Heart right ventricle (tissue), 16 donors: Measurements from ENCODE around the gene KCNC1. TPM values are rescaled to one million over a fixed set of nuclear protein-coding genes. Genes with fewer than 3 reads are reported as not detected.

Experiments
- ATAC-seq, 8 donors: fragments of 200-7000 bp; cut with Tn5 transposase; one replicate each; pipeline ENCODE4 v1.9.1; 2020; ENCODE audit warnings: mild to moderate bottlenecking in 8 of 8, moderate library complexity in 8 of 8, moderate number of reproducible peaks in 1 of 8
- DNase-seq, 2 donors: peaks; one replicate each; pipeline ENCODE4 v3.0.0-alpha.2; 2020
- H3K27ac ChIP-seq, 10 donors: fragments of 200-600 bp; sonication (generic) in 2 of 10; one replicate each; pipeline versions ENCODE4 v1.5.0 to v1.8.0; 2020 to 2022; ENCODE audit warnings: mild to moderate bottlenecking in 3 of 10
- H3K27me3 ChIP-seq, 7 donors: fragments of 200-600 bp; one replicate each; pipeline ENCODE4 v1.8.0; 2021 to 2022; ENCODE audit warnings: mild to moderate bottlenecking in 2 of 7
- H3K36me3 ChIP-seq, 9 donors: fragments of 200-600 bp; sonication (generic) in 1 of 9; one replicate each; pipeline versions ENCODE4 v1.5.0 to v1.8.0; 2020 to 2022; ENCODE audit warnings: mild to moderate bottlenecking in 2 of 9
- H3K4me1 ChIP-seq, 9 donors: fragments of 200-600 bp; sonication (generic) in 1 of 9; one replicate each; pipeline versions ENCODE4 v1.5.0 to v1.8.0; 2020 to 2022; ENCODE audit warnings: mild to moderate bottlenecking in 4 of 9
- H3K4me3 ChIP-seq, 10 donors: fragments of 200-600 bp; sonication (generic) in 2 of 10; one replicate each; pipeline versions ENCODE4 v1.5.0 to v1.8.0; 2020 to 2022; ENCODE audit warnings: mild to moderate bottlenecking in 7 of 10, moderate library complexity in 2 of 10
- H3K9me3 ChIP-seq, 11 donors: fragments of 200-600 bp in 10 of 11; sonication (generic) in 2 of 11; one replicate each; pipeline versions ENCODE4 v1.5.0 to v1.8.0; 2013 to 2022; ENCODE audit warnings: mild to moderate bottlenecking in 2 of 11, control low read depth in 1 of 11, moderate library complexity in 1 of 11
- CTCF ChIP-seq, 9 donors: fragments of 200-600 bp; sonication (generic) in 2 of 9; IDR thresholded peaks; one replicate each; pipeline versions ENCODE4 v1.5.0 to v1.8.0; 2021 to 2022; ENCODE audit warnings: antibody characterized with exemption in 9 of 9, mild to moderate bottlenecking in 5 of 9, moderate library complexity in 1 of 9
- WGBS, 2 donors: extraction: QIAGEN DNeasy Blood & Tissue Kit; methylation state at CpG; one replicate each; pipeline ENCODE4 v1.1.7; 2013; ENCODE audit warnings: inconsistent platforms in 1 of 2; 5-methylcytosine and 5-hydroxymethylcytosine counted together
- intact Hi-C, 10 donors: fragments of 100-400 bp; cut with DNase I; formaldehyde crosslinking; loops; one replicate each; pipeline versions ENCODE4 v1.11.1 to v1.14.2; 2022
- polyA plus RNA-seq, 2 donors: library from polyadenylated mRNA; stranded (reverse); fragments of 200-250 nt; gene quantifications; one replicate each; pipeline ENCODE4 v1.2.3, GENCODE V29; 2013
- total RNA-seq, 10 donors: library from RNA; stranded (reverse); fragmentation: NEBNext Ultra II Directional in 3 of 10; extraction: Animal tissue kit (Norgen Biotek cat#: 25700) in 3 of 10; gene quantifications; one replicate each; pipeline versions ENCODE4 v1.2.1 to v1.2.4, GENCODE V29; 2021 to 2023
- donor health status: Arrhythmogenic right ventricular cardiomyopathy.
- donor health status: ischemic (EF 13 %, LVEDD 7.1; RV severe dilation, severe dysfunction).
- donor health status: healthy with polysubstance abuse.
- donor health status: DM: no; HTN: yes; CAD: no.
- donor health status: DM: no; HTN: no; CAD: no.
- donor health status: ischemic (EF 25% LVEDD 6.9; RV normal size, moderate dysfunction).
- donor health status: ischemic (EF 25% LVEDD 5.7; RV mildly dilated, moderate dysfunction).
- donor health status: healthy.
- donor health status: DM: yes; HTN: yes; CAD: no.
- donor health status: Ischemic cardiomyopathy.
- donor health status: ischemic (EF 35%, LVEDD 5.7; RV mildly dilated, moderate dysfunction).
- donor health status: nonischemic (EF 11% LVEDD 7.7; RV severe dilation, severe dysfunction).
- donor health status: DM: yes; HTN: yes; CAD: no.
- donor health status: PGD.
- donor health status: ischemic (EF 29% LVEDD 5.4; RV normal size, mild dysfunction).
- donor health status: nonischemic (EF 23%, LVEDD 6.1; RV moderate dilation, normal function).

KCNC1 gene
- total and polyA plus RNA-seq, 12 donors = 0.04 to 0.09 (median 0.06) TPM; not detected in 8

GRCh38 chr11:17750013-17750800 is 15.6 kb downstream of the KCNC1 start:
- Histone ChIP-seq H3K4me3 (no peak overlapping the region), H3K27me3 (peaks cover 0 to 7% (median 0%) of the 10 kb centered on the region in 7 donors), H3K9me3 (no peaks in the 10 kb centered on the region), H3K27ac (peak overlapping the region in 3 of 10 donors; percentile 22 to 44 (median 30)), H3K4me1 (peaks cover 0 to 9% (median 0%) of the 10 kb centered on the region in 9 donors), H3K36me3 (no peaks in the 10 kb centered on the region)
- DNase-seq (peak in 1 of 2 donors; percentile 8), ATAC-seq (peak in 6 of 8 donors; percentile 40 to 81 (median 62))
- 47 to 52% methylated on average over 13 of the region's 13 CpGs for WGBS, 2 donors
- intact Hi-C loops = loop anchor here in 1 of 10 donors (5.0 kb wide), 1 partner anchor 227 kb away; no protein-coding TSS in a partner anchor
- no peak for TF ChIP-seq CTCF (IDR thresholded peaks at IDR 0.05)

- no peak for DNase-seq
- no peak for TF ChIP-seq CTCF (IDR thresholded peaks at IDR 0.05)
- Histone ChIP-seq H3K27ac (no peak overlapping the region), H3K4me3 (no peak overlapping the region), H3K36me3 (no peaks in the 10 kb centered on the region), H3K27me3 (peaks cover 0 to 7% (median 0%) of the 10 kb centered on the region in 7 donors), H3K4me1 (peaks cover 0 to 9% (median 0%) of the 10 kb centered on the region in 9 donors), H3K9me3 (no peaks in the 10 kb centered on the region)
- WGBS, 2 donors = 64 to 68% methylated on average over 2 of the region's 2 CpGs
- intact Hi-C loops = loop anchor here in 1 of 10 donors (5.0 kb wide), 1 partner anchor 227 kb away; no protein-coding TSS in a partner anchor
- ATAC-seq = no peak
Measured at GRCh38 chr11:17750801-17751165, 16.2 kb downstream of the KCNC1 start.

- Histone ChIP-seq H3K4me1 (peaks cover 0 to 9% (median 0%) of the 10 kb centered on the region in 9 donors), H3K27ac (no peak overlapping the region), H3K27me3 (peaks cover 0 to 7% (median 0%) of the 10 kb centered on the region in 7 donors), H3K9me3 (no peaks in the 10 kb centered on the region), H3K4me3 (no peak overlapping the region), H3K36me3 (no peaks in the 10 kb centered on the region)
- intact Hi-C loops = loop anchor here in 1 of 10 donors (5.0 kb wide), 1 partner anchor 226 kb away; no protein-coding TSS in a partner anchor
- ATAC-seq = no peak
- TF ChIP-seq CTCF (IDR thresholded peaks at IDR 0.05) = no peak
- no peak for DNase-seq
- WGBS, 2 donors = 73 to 81% methylated on average over 2 of the region's 2 CpGs
Measured at GRCh38 chr11:17751558-17751957, 17.0 kb downstream of the KCNC1 start.

GRCh38 chr11:17752144-17752543 is 17.6 kb downstream of the KCNC1 start:
- no peak for TF ChIP-seq CTCF (IDR thresholded peaks at IDR 0.05)
- H3K9me3 ChIP-seq = no peaks in the 10 kb centered on the region
- H3K36me3 ChIP-seq = no peaks in the 10 kb centered on the region
- DNase-seq = peak in 1 of 2 donors; percentile 0
- intact Hi-C loops = loop anchor here in 1 of 10 donors (5.0 kb wide), 1 partner anchor 225 kb away; no protein-coding TSS in a partner anchor
- WGBS, 2 donors = 66 to 77% methylated on average over 7 of the region's 7 CpGs
- peaks cover 0 to 9% (median 0%) of the 10 kb centered on the region in 9 donors for H3K4me1 ChIP-seq
- H3K27me3 ChIP-seq = peaks cover 0 to 7% (median 0%) of the 10 kb centered on the region in 7 donors
- ATAC-seq = no peak
- no peak overlapping the region for H3K4me3 ChIP-seq
- no peak overlapping the region for H3K27ac ChIP-seq
